NCI-H2081 treated with DMSO at 0.1 percent for 48 hours (cell line): ENCODE measurements around the gene COL4A2.
"Not testable (repeated sequence)": the region's sequence is repeated elsewhere in the genome, so short reads cannot be mapped to it uniquely, and the experiment has no call there.

Source experiments
- DNase-seq: peaks from one replicate; lab custom pipeline; 2025; lab: John Stamatoyannopoulos, UW

COL4A2 gene

GRCh38 chr13:110475117-110475516, 168.0 kb downstream of the COL4A2 start:
- no peak for DNase-seq

- DNase-seq = no peak
Observed at GRCh38 chr13:110475550-110476219, 168.6 kb downstream of the COL4A2 start.

GRCh38 chr13:110476220-110476617, 169.1 kb downstream of the COL4A2 start:
- no peak for DNase-seq

GRCh38 chr13:110477706-110478245, 170.7 kb downstream of the COL4A2 start:
- DNase-seq = no peak

GRCh38 chr13:110478405-110479214, 171.5 kb downstream of the COL4A2 start:
- DNase-seq = no peak

GRCh38 chr13:110479215-110479545, 172.1 kb downstream of the COL4A2 start:
- no peak for DNase-seq

GRCh38 chr13:110479648-110480047, 172.6 kb downstream of the COL4A2 start:
- no peak for DNase-seq

GRCh38 chr13:110480161-110480560, 173.1 kb downstream of the COL4A2 start:
- DNase-seq = no peak

- no peak for DNase-seq
Observed at GRCh38 chr13:110483386-110483968, 176.4 kb downstream of the COL4A2 start.

- no peak for DNase-seq
Observed at GRCh38 chr13:110484290-110485048, 177.4 kb downstream of the COL4A2 start.

GRCh38 chr13:110485604-110486003, 178.5 kb downstream of the COL4A2 start:
- DNase-seq = no peak

GRCh38 chr13:110486061-110486715, 179.1 kb downstream of the COL4A2 start:
- no peak for DNase-seq

- DNase-seq = not testable (repeated sequence)
Observed at GRCh38 chr13:110486880-110487279, 179.8 kb downstream of the COL4A2 start.

GRCh38 chr13:110490009-110490770, 183.1 kb downstream of the COL4A2 start:
- no peak for DNase-seq

- DNase-seq = no peak
Observed at GRCh38 chr13:110491869-110492678, 185.0 kb downstream of the COL4A2 start.

GRCh38 chr13:110492679-110493593, 185.9 kb downstream of the COL4A2 start:
- DNase-seq = no peak

GRCh38 chr13:110493613-110494012, 186.5 kb downstream of the COL4A2 start:
- DNase-seq = no peak

- DNase-seq = no peak
Observed at GRCh38 chr13:110495376-110495775, 188.3 kb downstream of the COL4A2 start.

- no peak for DNase-seq
Observed at GRCh38 chr13:110495881-110496280, 188.8 kb downstream of the COL4A2 start.
